ENCODE measurements around the gene CACNA1G. TPM values are rescaled to one million over a fixed set of nuclear protein-coding genes. Genes with fewer than 3 reads are reported as not detected.
A peak's percentile ranks its signal among the peaks of the same experiment; 100 is the strongest.

The CACNA1G gene
- total RNA-seq, 1 donor from 2014 or later = 29.0 TPM

DNA sequence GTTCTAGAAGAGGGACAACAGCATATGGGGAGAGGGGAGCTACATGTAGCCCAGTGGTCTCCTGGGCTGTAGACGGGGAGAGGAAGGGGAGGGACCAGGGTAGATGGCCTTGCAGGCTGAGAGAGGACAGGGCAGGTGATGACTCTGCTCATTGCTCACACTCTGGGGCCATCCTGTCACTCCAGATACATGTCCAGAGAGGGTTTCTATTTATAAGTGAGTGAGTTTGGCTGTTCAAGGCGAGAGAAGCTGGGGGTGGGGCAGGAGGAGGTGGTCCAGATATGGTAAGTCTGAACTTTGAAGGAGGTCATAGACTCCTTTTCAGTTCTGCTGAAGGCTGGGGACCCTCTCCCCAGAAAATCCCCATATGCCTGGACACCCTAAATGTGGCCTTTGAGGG lies 22.2 kb downstream of the CACNA1G start:
- no peaks in the 10 kb centered on the region for H3K36me3 Mint-ChIP-seq
- H3K9me3 Mint-ChIP-seq = no peaks in the 10 kb centered on the region
- H3K4me3 Mint-ChIP-seq = no peak overlapping the region
- DNase-seq (ENCODE audit: low spot score in 2 of 2, unreplicated experiment in 2 of 2) = no peak
- peaks cover 43% of the 10 kb centered on the region for H3K4me1 Mint-ChIP-seq
- no peaks in the 10 kb centered on the region for H3K27me3 Mint-ChIP-seq (ENCODE audit: low read depth)
- TF ChIP-seq CTCF (IDR thresholded peaks at IDR 0.05; ENCODE audit: unreplicated experiment) = no peak
- H3K27ac Mint-ChIP-seq = no peak overlapping the region

DNA sequence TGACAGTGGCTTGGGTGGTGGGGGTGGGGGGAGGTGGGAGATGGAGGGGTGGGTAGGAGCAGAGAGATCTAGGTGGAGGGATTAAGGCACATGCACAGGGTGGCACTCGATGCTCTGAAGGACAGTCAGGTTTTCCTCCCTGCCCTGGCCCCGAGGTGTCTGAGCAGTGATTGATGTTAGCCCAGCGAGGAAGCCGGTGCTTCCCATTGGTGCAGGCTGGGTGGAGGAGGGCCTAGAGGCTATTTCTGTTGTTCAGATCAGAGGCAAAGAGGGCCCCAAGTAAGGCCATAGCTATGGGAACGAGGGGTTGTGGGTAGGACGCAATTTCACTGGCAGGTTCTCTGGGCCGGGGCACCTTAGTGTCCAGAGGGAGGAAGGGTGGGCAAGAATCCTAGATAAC lies 23.1 kb downstream of the CACNA1G start:
- no peaks in the 10 kb centered on the region for H3K36me3 Mint-ChIP-seq
- no peak for DNase-seq (ENCODE audit: low spot score in 2 of 2, unreplicated experiment in 2 of 2)
- no peak for TF ChIP-seq CTCF (IDR thresholded peaks at IDR 0.05; ENCODE audit: unreplicated experiment)
- no peak overlapping the region for H3K4me3 Mint-ChIP-seq
- H3K27ac Mint-ChIP-seq = peak overlapping the region; percentile 80
- no peaks in the 10 kb centered on the region for H3K9me3 Mint-ChIP-seq
- no peaks in the 10 kb centered on the region for H3K27me3 Mint-ChIP-seq (ENCODE audit: low read depth)
- H3K4me1 Mint-ChIP-seq = peaks cover 49% of the 10 kb centered on the region

- Mint-ChIP-seq H3K9me3 (no peaks in the 10 kb centered on the region), H3K27ac (peak overlapping the region; percentile 80), H3K4me1 (peaks cover 54% of the 10 kb centered on the region), H3K27me3 (ENCODE audit: low read depth) (no peaks in the 10 kb centered on the region), H3K4me3 (peak overlapping the region; percentile 9), H3K36me3 (no peaks in the 10 kb centered on the region)
- no peak for TF ChIP-seq CTCF (IDR thresholded peaks at IDR 0.05; ENCODE audit: unreplicated experiment)
- DNase-seq (ENCODE audit: low spot score in 2 of 2, unreplicated experiment in 2 of 2) = no peak
Measured at GRCh38 chr17:50584116-50584515, 23.6 kb downstream of the CACNA1G start.

DNA sequence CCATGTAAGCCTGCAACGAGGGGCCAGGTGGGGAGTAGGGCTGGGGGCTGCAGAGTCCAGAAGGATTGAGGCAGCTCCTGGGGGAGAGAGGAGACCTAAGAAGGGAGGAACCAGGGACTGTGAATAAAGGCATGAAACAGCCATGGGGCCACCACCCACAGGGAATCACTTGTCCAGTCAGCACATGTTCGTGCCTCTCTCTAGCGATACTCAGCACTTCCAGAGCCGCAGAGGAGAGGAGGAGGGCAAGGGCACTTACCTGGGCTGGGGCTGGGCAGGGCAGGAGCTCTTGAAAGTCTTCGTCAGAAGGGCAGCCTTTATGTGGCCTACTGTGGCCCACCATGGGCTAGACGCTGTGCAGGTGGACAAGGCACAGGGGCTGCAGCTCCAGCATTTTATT lies 24.2 kb downstream of the CACNA1G start:
- no peak for DNase-seq (ENCODE audit: low spot score in 2 of 2, unreplicated experiment in 2 of 2)
- peaks cover 60% of the 10 kb centered on the region for H3K4me1 Mint-ChIP-seq
- no peak for TF ChIP-seq CTCF (IDR thresholded peaks at IDR 0.05; ENCODE audit: unreplicated experiment)

DNA sequence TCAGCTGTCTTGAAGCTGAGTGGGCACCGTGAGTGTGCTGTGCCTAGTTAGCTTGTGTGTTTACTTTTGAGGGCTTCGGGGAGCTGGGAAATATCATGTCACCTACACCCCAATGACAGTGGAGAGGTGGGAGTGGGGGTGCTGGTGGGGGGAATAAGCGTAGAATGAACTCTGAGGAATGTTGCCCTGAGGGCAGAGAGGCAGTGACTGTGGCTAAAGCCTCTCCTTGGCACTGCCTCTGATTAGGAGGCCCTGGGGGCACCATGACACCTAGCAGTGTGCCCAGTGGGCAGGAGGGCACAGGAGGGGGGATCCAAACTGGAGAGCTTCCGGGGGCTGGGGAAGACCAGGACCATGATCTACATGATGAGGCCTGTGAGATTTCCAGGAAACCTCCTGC lies 24.8 kb downstream of the CACNA1G start:
- Mint-ChIP-seq H3K27me3 (ENCODE audit: low read depth) (no peaks in the 10 kb centered on the region), H3K4me1 (peaks cover 62% of the 10 kb centered on the region), H3K27ac (peak overlapping the region; percentile 30), H3K9me3 (no peaks in the 10 kb centered on the region), H3K4me3 (no peak overlapping the region), H3K36me3 (no peaks in the 10 kb centered on the region)
- no peak for TF ChIP-seq CTCF (IDR thresholded peaks at IDR 0.05; ENCODE audit: unreplicated experiment)
- no peak for DNase-seq (ENCODE audit: low spot score in 2 of 2, unreplicated experiment in 2 of 2)

More for the DNA sequence above, 24.2 kb downstream of the CACNA1G start:
- H3K9me3 Mint-ChIP-seq = no peaks in the 10 kb centered on the region
- no peak overlapping the region for H3K4me3 Mint-ChIP-seq
- H3K27me3 Mint-ChIP-seq (ENCODE audit: low read depth) = no peaks in the 10 kb centered on the region
- H3K36me3 Mint-ChIP-seq = no peaks in the 10 kb centered on the region
- H3K27ac Mint-ChIP-seq = no peak overlapping the region

GRCh38 chr17:50585891-50586290 lies 25.4 kb downstream of the CACNA1G start:
- H3K36me3 Mint-ChIP-seq = no peaks in the 10 kb centered on the region
- no peak overlapping the region for H3K4me3 Mint-ChIP-seq
- TF ChIP-seq CTCF (IDR thresholded peaks at IDR 0.05; ENCODE audit: unreplicated experiment) = no peak
- H3K27ac Mint-ChIP-seq = no peak overlapping the region
- DNase-seq (ENCODE audit: low spot score in 2 of 2, unreplicated experiment in 2 of 2) = no peak
- H3K9me3 Mint-ChIP-seq = no peaks in the 10 kb centered on the region
- H3K4me1 Mint-ChIP-seq = peaks cover 62% of the 10 kb centered on the region
- H3K27me3 Mint-ChIP-seq (ENCODE audit: low read depth) = no peaks in the 10 kb centered on the region

Data from mesothelial cell of epicardium (in vitro differentiated cells).